M059J (cell line): Measurements from ENCODE around the gene COX15. TPM values are rescaled to one million over a fixed set of nuclear protein-coding genes. Genes with fewer than 3 reads are reported as not detected.

Experiments
- total RNA-seq: library from RNA; depleted of rRNA; stranded (reverse); fragments of >200 nt; shearing (Covaris generic); gene quantifications from 2 replicates; pipeline ENCODE4 v1.2.3, GENCODE V29; 2014; rRNA removed

The COX15 gene
- total RNA-seq, 1 experiment from 2014 or later, result 35.7 TPM

Other genes starting within 250 kb of the COX15 start
- 0.12 TPM in 1 of 2 replicates, not detected in the other for gene NKX2-3, start 199.2 kb downstream of the COX15 start, total RNA-seq
- 36.5 and 47.9 TPM in 2 replicates for gene SLC25A28, start 111.7 kb downstream of the COX15 start, total RNA-seq
- gene ENTPD7, start 72.6 kb downstream of the COX15 start, total RNA-seq, result 10.0 and 17.4 TPM in 2 replicates
- 14.4 and 29.5 TPM in 2 replicates for gene CUTC, start 107 bp upstream of the COX15 start, total RNA-seq
- 0.52 and 6.1 TPM in 2 replicates for gene ABCC2, start 50.5 kb upstream of the COX15 start, total RNA-seq